SK-N-MC (cell line): ENCODE results near the gene ERI3.

Experiments used
- DNase-seq: peaks from one replicate; pipeline ENCODE4 v3.0.0-alpha.2; 2011; ENCODE audit warnings: low read depth, low spot score
- H3K27ac ChIP-seq: fragments of 200-600 bp; sonication (generic); 2 replicates; pipeline ENCODE4 v1.5.1; 2016; ENCODE audit warnings: mixed run types
- H3K36me3 ChIP-seq: fragments of 200-600 bp; sonication (generic); 2 replicates; pipeline ENCODE4 v1.6.1; 2017; ENCODE audit warnings: antibody characterized with exemption, low read length, mixed read lengths; ENCODE audit not compliant: insufficient read depth
- H3K4me3 ChIP-seq: fragments of 200-600 bp; sonication (generic); 2 replicates; pipeline ENCODE4 v1.5.1; 2016
- H3K9ac ChIP-seq: fragments of 200-600 bp; sonication (generic); 2 replicates; pipeline ENCODE4 v1.8.0; 2017; ENCODE audit warnings: mixed run types, mixed read lengths; ENCODE audit not compliant: insufficient read length
- H3K9me3 ChIP-seq: fragments of 200-600 bp; sonication (generic); 2 replicates; pipeline ENCODE4 v1.6.1; 2017; ENCODE audit warnings: low read depth, mild to moderate bottlenecking, antibody characterized with exemption, low read length, moderate library complexity, mixed read lengths
- EZH2 ChIP-seq: fragments of 200-600 bp; sonication (generic); IDR thresholded peaks from one replicate; pipeline ENCODE4 v1.6.1; 2017; ENCODE audit warnings: antibody characterized with exemption
- FOXP2 ChIP-seq: optimal IDR thresholded peaks from 2 replicates; pipeline ENCODE3; 2011; ENCODE audit warnings: mild to moderate bottlenecking, moderate library complexity; ENCODE audit not compliant: insufficient read depth; ENCODE audit errors: extremely low read length, control extremely low read depth
- POLR2AphosphoS5 ChIP-seq: IDR thresholded peaks from 2 replicates; pipeline ENCODE4 v1.6.1; 2012; ENCODE audit warnings: mild to moderate bottlenecking, low read depth, low read length, borderline replicate concordance

The ERI3 gene

GRCh38 chr1:44275296-44275962 is 79.6 kb downstream of the ERI3 start:
- Histone ChIP-seq H3K9ac (no peak overlapping the region), H3K4me3 (0 out of 2 replicates have a peak overlapping the region, but pooled peaks have one; percentile 2), H3K36me3 (peaks cover 3% of the 10 kb centered on the region; the same call in 1 of the 2 replicates), H3K9me3 (no peaks in the 10 kb centered on the region), H3K27ac (peak overlapping the region; percentile 15; the same call in 1 of the 2 replicates)
- TF ChIP-seq FOXP2 (no peak), POLR2AphosphoS5 (no peak), EZH2 (no peak)
- DNase-seq = no peak

- DNase-seq = no peak
- Histone ChIP-seq H3K9me3 (no peaks in the 10 kb centered on the region), H3K4me3 (no peak overlapping the region), H3K36me3 (0 out of 2 replicates have a peak, but pooled peaks cover 3% of the 10 kb centered on the region), H3K9ac (no peak overlapping the region), H3K27ac (no peak overlapping the region)
- TF ChIP-seq EZH2 (no peak), FOXP2 (no peak), POLR2AphosphoS5 (no peak)
These were observed 81.3 kb downstream of the ERI3 start for GRCh38 chr1:44273560-44274350.

- H3K9me3 ChIP-seq = no peaks in the 10 kb centered on the region
- no peak for TF ChIP-seq EZH2
- TF ChIP-seq POLR2AphosphoS5 = no peak
- TF ChIP-seq FOXP2 = no peak
- H3K4me3 ChIP-seq = no peak overlapping the region
- no peak overlapping the region for H3K9ac ChIP-seq
- H3K36me3 ChIP-seq = 0 out of 2 replicates have a peak, but pooled peaks cover 3% of the 10 kb centered on the region
- H3K27ac ChIP-seq = no peak overlapping the region
- DNase-seq = no peak
These were observed 82.1 kb downstream of the ERI3 start for GRCh38 chr1:44272992-44273391.

- Histone ChIP-seq H3K9me3 (no peaks in the 10 kb centered on the region), H3K27ac (no peak overlapping the region), H3K36me3 (0 out of 2 replicates have a peak, but pooled peaks cover 3% of the 10 kb centered on the region), H3K4me3 (no peak overlapping the region), H3K9ac (no peak overlapping the region)
- no peak for DNase-seq
- TF ChIP-seq POLR2AphosphoS5 (no peak), FOXP2 (no peak), EZH2 (no peak)
These were observed 83.4 kb downstream of the ERI3 start for GRCh38 chr1:44271646-44272045.

- DNase-seq = no peak
- H3K4me3 ChIP-seq = no peak overlapping the region
- no peak overlapping the region for H3K9ac ChIP-seq
- TF ChIP-seq POLR2AphosphoS5 (no peak), EZH2 (no peak)
- H3K36me3 ChIP-seq = 0 out of 2 replicates have a peak, but pooled peaks cover 3% of the 10 kb centered on the region
- H3K9me3 ChIP-seq = no peaks in the 10 kb centered on the region
- H3K27ac ChIP-seq = no peak overlapping the region
These were observed 84.1 kb downstream of the ERI3 start for GRCh38 chr1:44270686-44271628.

GRCh38 chr1:44268054-44268453 is 87.0 kb downstream of the ERI3 start:
- H3K4me3 ChIP-seq = no peak overlapping the region
- no peaks in the 10 kb centered on the region for H3K9me3 ChIP-seq
- H3K9ac ChIP-seq = no peak overlapping the region
- H3K36me3 ChIP-seq = 0 out of 2 replicates have a peak, but pooled peaks cover 2% of the 10 kb centered on the region
- DNase-seq = no peak
- TF ChIP-seq EZH2 (no peak), POLR2AphosphoS5 (no peak), FOXP2 (no peak)
- no peak overlapping the region for H3K27ac ChIP-seq

GRCh38 chr1:44267438-44267837 is 87.6 kb downstream of the ERI3 start:
- DNase-seq = no peak
- Histone ChIP-seq H3K27ac (no peak overlapping the region), H3K9me3 (no peaks in the 10 kb centered on the region), H3K4me3 (no peak overlapping the region), H3K9ac (no peak overlapping the region), H3K36me3 (no peaks in the 10 kb centered on the region)
- TF ChIP-seq EZH2 (no peak), POLR2AphosphoS5 (no peak), FOXP2 (no peak)

GRCh38 chr1:44266400-44267344 is 88.4 kb downstream of the ERI3 start:
- H3K36me3 ChIP-seq = no peaks in the 10 kb centered on the region
- TF ChIP-seq EZH2 = no peak
- H3K4me3 ChIP-seq = no peak overlapping the region
- no peak overlapping the region for H3K27ac ChIP-seq
- no peak for DNase-seq
- no peak overlapping the region for H3K9ac ChIP-seq
- H3K9me3 ChIP-seq = no peaks in the 10 kb centered on the region
